ENCODE data around the gene AGPAT1. TPM values are rescaled to one million over a fixed set of nuclear protein-coding genes. Genes with fewer than 3 reads are reported as not detected.

AGPAT1 gene
- total and polyA plus RNA-seq, 2 experiments from 2014 or later: 39.8 to 82.1 TPM

GRCh38 chr6:32184084-32184640 is 8.3 kb upstream of the AGPAT1 start, which contains the start of gene AGER:
TSS of gene AGER (minus strand) at chr6:32184253. CDS start at chr6:32184222, 31 bp downstream.
- ATAC-seq (no peak), DNase-seq (ENCODE audit: low spot score) (no peak)
- H3K27me3 ChIP-seq (ENCODE audit: insufficient read depth): no peaks in the 10 kb centered on the region
- no peaks in the 10 kb centered on the region; the same call in 2 of the 3 replicates for H3K9me3 Mint-ChIP-seq
- no peak within 1 kb of the TSS; the same call in 1 of the 2 replicates for H3K4me2 ChIP-seq
- H2AFZ ChIP-seq: no peak within 1 kb of the TSS
- TF ChIP-seq REST (IDR thresholded peaks at IDR 0.05; ENCODE audit: unreplicated experiment) (no peak), ZNF462 (CRISPR knock-in tag; IDR thresholded peaks at IDR 0.05) (no peak), EZH2phosphoT487 (IDR thresholded peaks at IDR 0.05; ENCODE audit: unreplicated experiment) (no peak), EZH2 (IDR thresholded peaks at IDR 0.05; ENCODE audit: low read depth, unreplicated experiment) (no peak), NANOG (IDR thresholded peaks at IDR 0.05; ENCODE audit: borderline replicate concordance) (no peak), POLR2AphosphoS5 (IDR thresholded peaks at IDR 0.05; ENCODE audit: low read depth) (no peak), ETS1 (IDR thresholded peaks at IDR 0.05) (no peak), JUNB (IDR thresholded peaks at IDR 0.05; ENCODE audit: unreplicated experiment) (no peak), CREB1 (CRISPR knock-in tag; IDR thresholded peaks at IDR 0.05; ENCODE audit: low read depth) (no peak), ZNF331 (CRISPR knock-in tag; IDR thresholded peaks at IDR 0.05; ENCODE audit: low read depth) (no peak), CTCF (conservative IDR thresholded peaks at IDR 0.05; ENCODE audit: low read depth in 2 of 2) (no peak), ZNF114 (CRISPR knock-in tag; IDR thresholded peaks at IDR 0.05) (no peak), STAT1 (IDR thresholded peaks at IDR 0.05; ENCODE audit: unreplicated experiment) (no peak)
- H3K79me2 ChIP-seq (replicated peaks; ENCODE audit: insufficient read depth): peaks cover 13% of the 10 kb centered on the region
- H3K27ac ChIP-seq (ENCODE audit: low read depth): no peak within 1 kb of the TSS
- peaks cover 76% of the 10 kb centered on the region for H3K36me3 Mint-ChIP-seq (ENCODE audit: low read depth)
- no peaks in the 10 kb centered on the region for H3K9me2 ChIP-seq (ENCODE audit: insufficient read depth)
- H4K20me1 ChIP-seq (replicated peaks; ENCODE audit: insufficient read depth): no peaks in the 10 kb centered on the region
- H3F3A ChIP-seq (replicated peaks; ENCODE audit: low read depth): peaks cover 13% of the 10 kb centered on the region
- H3K36me3 ChIP-seq (ENCODE audit: insufficient read depth): peaks cover 5% of the 10 kb centered on the region
- peaks cover 40% of the 10 kb centered on the region for H3K4me1 Mint-ChIP-seq
- no peak within 1 kb of the TSS for H3K4me3 ChIP-seq
- H3K27ac Mint-ChIP-seq: peak within 1 kb of the TSS; percentile 62
- peaks cover 22% of the 10 kb centered on the region for H3K27me3 Mint-ChIP-seq (ENCODE audit: insufficient read depth, low read depth, poor library complexity)
- no peak within 1 kb of the TSS for H3K4me3 Mint-ChIP-seq
- H3K4me1 ChIP-seq (ENCODE audit: insufficient read depth): peaks cover 12% of the 10 kb centered on the region

Measured in GM23338 (cell line).